HG02763 (cell line): ENCODE data around the gene C10orf67.
"Not testable (repeated sequence)": the region's sequence is repeated elsewhere in the genome, so short reads cannot be mapped to it uniquely, and the experiment has no call there.

Experiments
- ATAC-seq: cut with Tn5 transposase; IDR thresholded peaks from one replicate; pipeline ENCODE4 v1.9.1; 2021; ENCODE audit warnings: mild to moderate bottlenecking, moderate library complexity; ENCODE audit not compliant: unreplicated experiment

The C10orf67 gene

GRCh38 chr10:23281044-23281433 lies 63.6 kb downstream of the C10orf67 start:
- ATAC-seq, result no peak

DNA sequence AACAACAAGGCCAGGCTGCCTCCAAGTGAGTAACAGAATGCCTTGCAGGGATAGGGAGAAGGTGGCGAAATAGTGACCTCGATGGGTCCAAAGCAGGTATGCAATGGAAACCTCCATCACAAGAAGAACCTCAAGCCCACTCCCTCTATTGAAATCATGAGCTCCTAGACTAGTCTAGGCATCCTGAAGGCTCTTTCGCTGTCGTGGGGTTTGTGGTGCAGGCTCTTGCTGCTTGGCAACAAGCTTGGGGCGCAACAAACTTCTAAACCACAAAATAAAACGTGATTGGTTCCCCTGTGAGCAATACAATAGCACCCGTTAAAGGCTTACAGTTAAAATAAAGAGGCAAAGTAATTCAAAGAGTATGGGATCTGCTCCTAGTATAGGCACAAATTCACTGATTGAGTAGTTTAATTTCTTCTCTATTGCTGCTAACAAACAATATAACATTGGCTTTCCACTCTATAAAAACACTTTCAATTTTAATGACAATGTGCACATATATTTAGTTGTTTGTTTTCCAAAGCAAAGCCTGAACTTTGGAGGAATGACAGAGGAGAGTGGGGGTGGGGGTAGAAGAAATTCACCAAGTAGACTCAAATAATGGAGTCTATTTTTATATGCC lies 64.1 kb downstream of the C10orf67 start:
- ATAC-seq, result no peak

DNA sequence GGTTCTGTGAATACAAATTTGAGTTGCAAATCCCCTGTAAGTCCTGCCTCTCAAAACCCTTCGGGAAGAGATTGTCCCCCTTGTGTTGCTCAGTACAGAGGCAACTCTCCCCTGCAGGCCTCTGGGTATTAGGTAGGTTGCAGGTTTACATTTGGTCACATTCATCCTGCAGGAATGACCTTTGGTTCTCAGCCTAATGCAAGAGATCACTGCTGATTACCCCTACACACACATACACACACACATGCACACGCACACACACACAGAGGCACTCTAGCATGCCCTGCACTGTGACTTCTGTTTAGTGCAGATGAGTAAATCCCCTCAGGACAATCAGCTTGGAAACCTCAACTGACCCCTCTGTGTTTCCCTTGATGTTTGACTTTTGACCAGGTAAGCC lies 69.2 kb downstream of the C10orf67 start:
- no peak for ATAC-seq

DNA sequence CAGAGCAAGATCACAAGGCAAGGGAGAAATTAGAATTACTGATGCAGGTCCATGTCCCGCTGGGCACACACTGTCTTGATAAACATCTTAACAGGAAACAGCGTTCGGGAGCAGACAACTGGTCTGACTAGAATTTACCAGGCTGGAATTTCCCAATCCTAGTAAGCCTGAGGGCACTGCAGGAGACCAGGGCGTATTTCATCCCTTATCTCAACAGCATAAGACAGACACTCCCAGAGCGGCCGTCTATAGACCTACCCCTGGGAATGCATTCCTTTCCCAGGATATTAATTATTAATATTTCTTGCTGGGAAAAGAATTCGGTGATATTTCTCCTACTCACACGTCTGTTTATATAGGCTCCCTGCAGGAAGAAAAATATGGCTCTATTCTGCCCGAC lies 70.4 kb downstream of the C10orf67 start:
- not testable (repeated sequence) for ATAC-seq

- no peak for ATAC-seq
These were observed 74.1 kb downstream of the C10orf67 start for GRCh38 chr10:23270531-23270930.

DNA sequence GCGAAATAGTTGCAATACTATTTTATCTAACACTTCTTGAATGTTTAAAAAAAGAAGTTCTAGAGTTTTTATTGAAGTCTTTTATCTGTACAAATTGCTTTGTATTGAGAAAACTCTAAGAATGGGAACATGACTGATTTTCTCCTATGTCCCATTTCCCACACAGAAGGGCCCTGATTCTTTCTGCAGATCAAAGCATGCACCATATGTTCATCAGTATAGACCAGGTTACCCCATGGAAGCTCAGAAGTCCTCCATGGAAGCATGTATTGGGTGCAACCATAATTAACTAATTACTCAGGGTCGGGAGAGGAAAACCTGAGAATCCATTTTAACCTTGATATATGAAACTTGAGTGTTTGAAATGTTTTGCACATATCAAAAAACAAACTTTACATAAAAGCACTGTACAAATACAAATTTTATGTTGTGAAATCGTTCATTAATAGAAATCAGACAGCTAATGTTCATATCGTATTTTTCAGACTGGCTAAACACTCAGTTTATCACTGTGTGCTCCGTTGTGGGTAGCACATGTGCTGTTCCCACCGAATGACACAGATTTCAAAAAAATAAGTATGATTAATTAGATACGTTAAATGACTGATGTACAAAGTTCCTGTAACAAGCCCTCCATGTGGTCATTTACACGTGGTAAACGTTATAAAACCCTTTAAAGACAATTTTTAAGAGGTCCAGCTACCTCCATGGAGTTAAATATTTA lies 81.0 kb downstream of the C10orf67 start:
- ATAC-seq, result no peak

DNA sequence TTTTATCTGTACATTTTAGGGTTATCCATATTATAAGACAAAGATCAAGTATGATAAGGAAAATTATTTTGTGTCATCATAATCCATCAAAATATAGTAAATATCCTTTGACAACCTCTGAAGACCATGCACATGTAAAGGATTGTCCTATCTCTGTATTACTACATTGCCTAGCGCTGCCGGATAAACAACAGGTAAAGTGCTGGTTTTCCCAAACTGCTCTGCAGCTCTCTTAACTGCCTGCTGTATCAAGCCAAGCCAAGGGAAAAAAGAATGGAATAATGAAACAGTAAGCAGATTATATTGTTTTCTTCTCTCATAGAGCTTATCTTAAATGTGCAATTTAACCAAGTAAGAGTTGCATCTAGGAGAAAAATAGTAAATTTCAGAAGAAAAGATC lies 81.7 kb downstream of the C10orf67 start:
- no peak for ATAC-seq

DNA sequence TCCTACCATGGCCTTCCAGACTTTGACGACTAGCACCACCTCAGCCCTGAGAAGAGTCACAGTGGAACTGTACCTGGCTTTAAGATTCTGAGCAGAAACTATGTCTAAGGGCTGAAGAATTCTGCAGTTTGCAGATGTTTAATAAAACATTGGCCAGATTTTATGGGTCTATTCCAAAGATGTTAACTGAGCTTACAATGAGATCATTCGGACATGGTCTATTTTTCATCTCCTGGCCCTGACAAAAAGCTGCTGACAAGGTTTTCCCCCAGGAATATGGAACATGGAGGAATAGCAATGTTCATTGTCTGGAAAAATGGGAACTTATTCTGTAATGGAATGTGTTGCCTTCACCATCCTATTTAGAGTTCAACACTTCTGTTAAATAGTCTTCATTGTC lies 86.1 kb downstream of the C10orf67 start:
- ATAC-seq, result no peak

- ATAC-seq, result no peak
These were observed 90.8 kb downstream of the C10orf67 start for GRCh38 chr10:23253780-23254179.

DNA sequence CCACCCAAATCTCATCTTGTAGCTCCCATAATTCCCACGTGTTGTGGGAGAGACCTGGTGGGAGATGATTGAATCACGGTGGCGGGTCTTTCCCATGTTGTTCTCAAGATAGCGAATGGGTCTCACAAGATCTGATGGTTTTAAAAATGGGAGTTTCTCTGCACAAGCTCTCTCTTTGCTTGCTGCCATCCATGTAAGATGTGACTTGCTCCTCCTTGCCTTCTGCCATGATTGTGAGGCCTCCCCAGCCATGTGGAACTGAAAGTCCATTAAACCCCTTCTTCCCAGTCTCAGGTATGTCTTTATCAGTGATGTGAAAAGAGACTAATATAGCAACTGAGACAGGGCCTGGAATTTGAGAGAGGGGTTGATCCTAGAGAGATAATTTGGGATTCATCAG lies 91.7 kb downstream of the C10orf67 start:
- not testable (repeated sequence) for ATAC-seq

DNA sequence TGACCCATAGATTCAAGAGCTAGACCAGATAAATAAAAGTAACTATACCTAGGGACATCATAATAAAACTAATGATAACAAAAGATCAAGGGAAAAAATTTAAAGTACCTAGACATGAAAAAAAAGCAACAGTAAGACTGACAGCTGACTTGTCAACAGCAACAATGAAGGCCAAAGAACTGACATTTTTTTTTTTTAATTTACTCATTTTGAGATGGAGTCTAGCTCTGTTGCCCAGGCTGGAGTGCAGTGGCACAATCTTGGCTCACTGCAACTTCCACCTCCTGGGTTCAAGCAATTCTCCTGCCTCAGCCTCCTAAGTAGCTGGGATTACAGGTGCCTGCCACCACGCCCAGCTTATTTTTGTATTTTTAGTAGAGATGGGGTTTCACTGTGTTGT lies 102.8 kb downstream of the C10orf67 start:
- ATAC-seq, result not testable (repeated sequence)

GRCh38 chr10:23238015-23238414 lies 106.6 kb downstream of the C10orf67 start:
- no peak for ATAC-seq

DNA sequence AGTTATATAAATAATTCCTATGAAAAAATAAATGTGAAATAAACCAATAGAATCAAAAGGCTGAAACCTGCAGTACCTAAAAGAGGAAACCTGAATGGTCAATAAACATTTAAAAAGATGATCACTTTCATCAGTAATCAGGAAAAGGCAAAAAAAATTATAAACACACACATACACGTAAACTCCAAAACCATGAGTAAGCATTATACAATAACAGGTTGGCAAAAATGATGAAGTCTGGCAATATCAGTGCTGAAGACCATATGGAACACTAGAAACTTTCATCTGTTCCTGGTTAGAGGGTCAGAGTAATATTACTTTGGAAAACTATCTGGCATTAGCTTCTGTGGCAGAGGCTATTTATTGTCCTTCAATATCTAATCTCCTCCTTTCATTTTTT lies 114.0 kb downstream of the C10orf67 start:
- no peak for ATAC-seq

- ATAC-seq, result no peak
These were observed 127.1 kb downstream of the C10orf67 start for GRCh38 chr10:23217471-23217870.

DNA sequence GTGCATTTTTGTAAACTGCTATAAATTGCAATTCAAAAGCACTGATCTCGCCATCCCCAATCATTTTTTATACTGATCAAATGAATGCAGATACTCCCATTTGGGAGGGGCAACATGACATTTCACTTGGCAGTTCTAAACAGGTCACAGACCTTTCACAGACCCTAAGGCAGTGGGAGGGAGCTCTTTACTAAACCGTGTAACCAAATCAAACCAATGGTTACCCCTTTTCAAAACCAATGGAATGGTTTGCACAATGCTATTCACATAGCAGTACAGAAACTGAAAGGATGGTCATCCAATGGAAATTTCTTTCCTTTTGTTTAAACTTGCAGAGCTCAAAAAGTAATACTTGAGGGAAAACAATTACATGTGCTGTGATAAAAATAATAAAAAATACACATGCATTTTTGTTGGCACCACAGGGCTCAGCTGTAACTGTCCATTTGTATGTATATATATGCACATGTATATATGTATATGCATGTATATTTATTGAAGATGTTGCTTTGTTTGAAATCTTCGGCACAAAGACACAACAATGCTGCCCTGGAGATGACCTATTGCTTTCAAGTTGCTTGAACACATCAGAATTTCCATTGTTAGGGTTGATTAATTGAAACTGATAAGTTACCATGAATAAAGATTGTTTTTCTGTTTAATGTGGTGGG lies 138.5 kb downstream of the C10orf67 start:
- no peak for ATAC-seq

GRCh38 chr10:23204773-23205172 lies 139.8 kb downstream of the C10orf67 start:
- ATAC-seq, result no peak

GRCh38 chr10:23203369-23204325 lies 140.9 kb downstream of the C10orf67 start:
- no peak for ATAC-seq

DNA sequence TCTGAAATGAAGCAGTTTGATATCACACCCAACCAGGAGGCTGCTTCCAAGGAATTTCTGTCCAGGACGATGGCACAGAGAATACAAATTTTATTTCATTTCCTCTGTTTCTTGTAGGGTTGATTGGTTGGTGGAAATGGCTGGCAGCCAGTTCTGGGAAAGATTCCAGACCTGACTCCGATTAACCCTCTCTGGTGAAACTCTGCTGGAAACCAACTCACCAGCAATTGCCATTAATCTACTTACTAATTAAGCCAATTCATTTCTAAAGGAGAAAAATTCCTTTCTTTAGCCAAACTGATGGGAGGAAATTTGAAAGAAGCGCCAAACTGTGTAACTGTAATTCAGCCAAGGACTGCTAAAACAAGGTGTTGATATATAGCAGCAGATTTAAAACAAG lies 141.8 kb downstream of the C10orf67 start:
- no peak for ATAC-seq

- no peak for ATAC-seq
These were observed 142.8 kb downstream of the C10orf67 start for GRCh38 chr10:23201837-23202236.

GRCh38 chr10:23200997-23201652 lies 143.5 kb downstream of the C10orf67 start:
- ATAC-seq, result no peak

DNA sequence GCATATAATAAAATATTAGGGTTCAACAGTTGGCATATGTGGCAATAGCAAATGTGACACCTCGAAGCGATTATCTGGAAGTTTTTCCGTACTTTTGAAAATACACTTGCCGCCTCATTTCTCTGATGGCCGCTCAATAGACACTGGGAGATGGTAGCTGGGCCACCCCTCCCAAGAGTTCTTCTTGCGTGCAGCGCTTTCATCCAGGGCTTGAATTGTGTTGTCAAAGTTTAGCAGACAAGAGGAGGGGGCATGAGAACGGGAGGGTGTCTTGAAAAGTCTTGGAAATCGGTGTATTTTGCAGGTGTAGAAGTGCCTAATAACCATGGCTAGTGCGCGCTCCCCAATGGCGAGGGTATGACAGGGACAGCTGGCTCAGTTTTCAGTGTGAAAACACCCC lies 144.0 kb downstream of the C10orf67 start:
- no peak for ATAC-seq
